ENCODE results near the gene NR4A1. TPM values are rescaled to one million over a fixed set of nuclear protein-coding genes. Genes with fewer than 3 reads are reported as not detected.

The NR4A1 gene
- total RNA-seq, 8 experiments from 2014 or later = 3.4 to 11.8 (median 7.7) TPM

GRCh38 chr12:52059582-52060497 is 8.6 kb downstream of the NR4A1 start:
- no peak overlapping the region for H3K27ac ChIP-seq
- WGBS, 10 experiments = 12 to 100% (median 80%) methylated on average over 1 to 5 of the region's 12 CpGs; no CpG with 5 or more reads in 3 of the 10 experiments
- H3K4me1 ChIP-seq (replicated peaks in 1 of 2) = peaks cover 18% of the 10 kb centered on the region in 2 donors
- in situ Hi-C loops (cut with MboI; ENCODE audit: low pct_unique_long_range_greater_than_20kb in 2 of 9, low sequenced_read_pairs in 9 of 9, unreplicated experiment in 9 of 9) = no loop called here
- no peak overlapping the region for H3K4me3 ChIP-seq
- peak in 2 of 8 experiments; percentile 1 to 8 for ATAC-seq (replicated peaks in 6 of 8)

- in situ Hi-C loops (cut with MboI; ENCODE audit: low pct_unique_long_range_greater_than_20kb in 2 of 9, low sequenced_read_pairs in 9 of 9, unreplicated experiment in 9 of 9) = no loop called here
- 40 to 78% (median 62%) methylated on average over 1 to 7 of the region's 14 CpGs; no CpG with 5 or more reads in 6 of the 10 experiments for WGBS, 10 experiments
- Histone ChIP-seq H3K4me1 (replicated peaks in 1 of 2) (peaks cover 18% of the 10 kb centered on the region in 2 donors), H3K27ac (no peak overlapping the region), H3K4me3 (no peak overlapping the region)
- ATAC-seq (replicated peaks in 6 of 8) = peak in 1 of 8 experiments; percentile 5
These were observed 9.4 kb downstream of the NR4A1 start for GRCh38 chr12:52060498-52061177.

GRCh38 chr12:52061470-52062166 is 10.4 kb downstream of the NR4A1 start:
- peak in 4 of 8 experiments; percentile 2 to 28 (median 17) for ATAC-seq (replicated peaks in 6 of 8)
- no peak overlapping the region for H3K4me3 ChIP-seq
- H3K4me1 ChIP-seq (replicated peaks in 1 of 2) = peaks cover 18% of the 10 kb centered on the region in 2 donors
- in situ Hi-C loops (cut with MboI; ENCODE audit: low pct_unique_long_range_greater_than_20kb in 2 of 9, low sequenced_read_pairs in 9 of 9, unreplicated experiment in 9 of 9) = no loop called here
- no peak overlapping the region for H3K27ac ChIP-seq
- 0 to 100% (median 71%) methylated on average over 1 of the region's 12 CpGs; no CpG with 5 or more reads in 7 of the 10 experiments for WGBS, 10 experiments

- ATAC-seq (replicated peaks in 6 of 8) = peak in 1 of 8 experiments; percentile 2
- no peak overlapping the region for H3K4me3 ChIP-seq
- peaks cover 18% of the 10 kb centered on the region in 2 donors for H3K4me1 ChIP-seq (replicated peaks in 1 of 2)
- H3K27ac ChIP-seq = no peak overlapping the region
- WGBS, 10 experiments = 50 to 86% (median 81%) methylated on average over 1 to 2 of the region's 6 CpGs; no CpG with 5 or more reads in 6 of the 10 experiments
- in situ Hi-C loops (cut with MboI; ENCODE audit: low pct_unique_long_range_greater_than_20kb in 2 of 9, low sequenced_read_pairs in 9 of 9, unreplicated experiment in 9 of 9) = no loop called here
These were observed 11.2 kb downstream of the NR4A1 start for GRCh38 chr12:52062167-52063081.

- no peak overlapping the region for H3K4me3 ChIP-seq
- 30 to 94% (median 67%) methylated on average over 2 to 8 of the region's 20 CpGs; no CpG with 5 or more reads in 1 of the 10 experiments for WGBS, 10 experiments
- in situ Hi-C loops (cut with MboI; ENCODE audit: low pct_unique_long_range_greater_than_20kb in 2 of 9, low sequenced_read_pairs in 9 of 9, unreplicated experiment in 9 of 9) = no loop called here
- H3K27ac ChIP-seq = no peak overlapping the region
- ATAC-seq (replicated peaks in 6 of 8) = peak in 1 of 8 experiments; percentile 0
- peaks cover 18% of the 10 kb centered on the region in 2 donors for H3K4me1 ChIP-seq (replicated peaks in 1 of 2)
These were observed 12.1 kb downstream of the NR4A1 start for GRCh38 chr12:52063082-52063924.

- peaks cover 15 to 18% of the 10 kb centered on the region in 2 donors for H3K4me1 ChIP-seq (replicated peaks in 1 of 2)
- no peak overlapping the region for H3K4me3 ChIP-seq
- 6 to 100% (median 70%) methylated on average over 3 to 4 of the region's 12 CpGs; no CpG with 5 or more reads in 6 of the 10 experiments for WGBS, 10 experiments
- in situ Hi-C loops (cut with MboI; ENCODE audit: low pct_unique_long_range_greater_than_20kb in 2 of 9, low sequenced_read_pairs in 9 of 9, unreplicated experiment in 9 of 9) = no loop called here
- peak in 7 of 8 experiments; percentile 53 to 87 (median 75) for ATAC-seq (replicated peaks in 6 of 8)
- no peak overlapping the region for H3K27ac ChIP-seq
These were observed 12.9 kb downstream of the NR4A1 start for GRCh38 chr12:52063981-52064649.

- in situ Hi-C loops (cut with MboI; ENCODE audit: low pct_unique_long_range_greater_than_20kb in 2 of 9, low sequenced_read_pairs in 9 of 9, unreplicated experiment in 9 of 9) = no loop called here
- Histone ChIP-seq H3K27ac (no peak overlapping the region), H3K4me3 (no peak overlapping the region), H3K4me1 (replicated peaks in 1 of 2) (peaks cover 24 to 28% of the 10 kb centered on the region in 2 donors)
- 0 to 90% (median 37%) methylated on average over 1 to 7 of the region's 8 CpGs; no CpG with 5 or more reads in 3 of the 10 experiments for WGBS, 10 experiments
- no peak for ATAC-seq (replicated peaks in 6 of 8)
These were observed 15.3 kb downstream of the NR4A1 start for GRCh38 chr12:52066346-52067080.

GRCh38 chr12:52067081-52067374 is 15.8 kb downstream of the NR4A1 start:
- no peak overlapping the region for H3K27ac ChIP-seq
- in situ Hi-C loops (cut with MboI; ENCODE audit: low pct_unique_long_range_greater_than_20kb in 2 of 9, low sequenced_read_pairs in 9 of 9, unreplicated experiment in 9 of 9) = no loop called here
- 50 to 83% (median 80%) methylated on average over 1 to 2 of the region's 3 CpGs; no CpG with 5 or more reads in 5 of the 10 experiments for WGBS, 10 experiments
- H3K4me3 ChIP-seq = no peak overlapping the region
- no peak for ATAC-seq (replicated peaks in 6 of 8)
- H3K4me1 ChIP-seq (replicated peaks in 1 of 2) = peaks cover 22 to 27% of the 10 kb centered on the region in 2 donors

- Histone ChIP-seq H3K27ac (peak within 1 kb of the TSS; percentile 96 to 100), H3K4me3 (peak within 1 kb of the TSS; percentile 78 to 94 (median 87)), H3K4me1 (replicated peaks in 1 of 2) (peaks cover 9 to 11% of the 10 kb centered on the region in 2 donors)
- 0 to 9% (median 2%) methylated on average over 3 to 22 of the region's 60 CpGs; no CpG with 5 or more reads in 5 of the 10 experiments for WGBS, 10 experiments
- in situ Hi-C loops (cut with MboI; ENCODE audit: low pct_unique_long_range_greater_than_20kb in 2 of 9, low sequenced_read_pairs in 9 of 9, unreplicated experiment in 9 of 9) = no loop called here
- peak; percentile 86 to 98 (median 97) for ATAC-seq (replicated peaks in 6 of 8)
These were observed 18.3 kb downstream of the NR4A1 start, which contains the start of gene ATG101 for GRCh38 chr12:52069327-52070184. Gene ATG101 (plus strand): TSS chr12:52069978. CDS start chr12:52073651, 3,673 bp downstream.
